Measurements from ENCODE around the gene RFLNA. TPM values are rescaled to one million over a fixed set of nuclear protein-coding genes. Genes with fewer than 3 reads are reported as not detected.

The RFLNA gene
- total RNA-seq, 2 donors from 2014 or later, result 0.41 to 0.59 TPM

- peak overlapping the region; percentile 81 to 84 for H3K27ac ChIP-seq
- no peaks in the 10 kb centered on the region for H3K27me3 ChIP-seq
- H3K36me3 ChIP-seq, result peaks cover 86% of the 10 kb centered on the region
- H3K9me3 ChIP-seq, result peaks cover 0 to 15% of the 10 kb centered on the region in 2 donors
- no peak for DNase-seq (ENCODE audit: low spot score)
- H3K4me3 ChIP-seq, result no peak overlapping the region
- H3K4me1 ChIP-seq, result peaks cover 0 to 15% of the 10 kb centered on the region in 2 donors
- no peak for TF ChIP-seq CTCF (IDR thresholded peaks at IDR 0.05)
These were observed 33.2 kb downstream of the RFLNA start for GRCh38 chr12:124328116-124328515.

GRCh38 chr12:124328636-124329035, 33.7 kb downstream of the RFLNA start:
- peak overlapping the region; percentile 81 to 84 for H3K27ac ChIP-seq
- H3K27me3 ChIP-seq, result no peaks in the 10 kb centered on the region
- peaks cover 0 to 12% of the 10 kb centered on the region in 2 donors for H3K9me3 ChIP-seq
- DNase-seq (ENCODE audit: low spot score), result no peak
- TF ChIP-seq CTCF (IDR thresholded peaks at IDR 0.05), result no peak
- peaks cover 89% of the 10 kb centered on the region for H3K36me3 ChIP-seq
- peaks cover 0 to 15% of the 10 kb centered on the region in 2 donors for H3K4me1 ChIP-seq
- no peak overlapping the region for H3K4me3 ChIP-seq

- Histone ChIP-seq H3K4me3 (no peak overlapping the region), H3K36me3 (peaks cover 89% of the 10 kb centered on the region), H3K4me1 (peaks cover 0 to 9% of the 10 kb centered on the region in 2 donors), H3K27ac (no peak overlapping the region), H3K27me3 (no peaks in the 10 kb centered on the region), H3K9me3 (no peaks in the 10 kb centered on the region)
- no peak for TF ChIP-seq CTCF (IDR thresholded peaks at IDR 0.05)
- DNase-seq (ENCODE audit: low spot score), result no peak
These were observed 37.3 kb downstream of the RFLNA start for GRCh38 chr12:124332058-124332672.

- TF ChIP-seq CTCF (IDR thresholded peaks at IDR 0.05), result no peak
- H3K27me3 ChIP-seq, result no peaks in the 10 kb centered on the region
- DNase-seq (ENCODE audit: low spot score), result no peak
- peaks cover 97% of the 10 kb centered on the region for H3K36me3 ChIP-seq
- no peak overlapping the region for H3K4me3 ChIP-seq
- H3K27ac ChIP-seq, result no peak overlapping the region
- H3K9me3 ChIP-seq, result no peaks in the 10 kb centered on the region
- peaks cover 0 to 1% of the 10 kb centered on the region in 2 donors for H3K4me1 ChIP-seq
These were observed 38.0 kb downstream of the RFLNA start for GRCh38 chr12:124332900-124333299.

GRCh38 chr12:124333724-124334123, 38.8 kb downstream of the RFLNA start:
- DNase-seq (ENCODE audit: low spot score), result no peak
- Histone ChIP-seq H3K4me3 (no peak overlapping the region), H3K9me3 (no peaks in the 10 kb centered on the region), H3K27ac (no peak overlapping the region), H3K27me3 (no peaks in the 10 kb centered on the region), H3K4me1 (no peaks in the 10 kb centered on the region), H3K36me3 (peaks cover 95% of the 10 kb centered on the region)
- TF ChIP-seq CTCF (IDR thresholded peaks at IDR 0.05), result no peak

GRCh38 chr12:124334266-124334665, 39.4 kb downstream of the RFLNA start:
- Histone ChIP-seq H3K36me3 (peaks cover 90% of the 10 kb centered on the region), H3K27me3 (no peaks in the 10 kb centered on the region), H3K27ac (no peak overlapping the region), H3K9me3 (no peaks in the 10 kb centered on the region), H3K4me3 (no peak overlapping the region), H3K4me1 (no peaks in the 10 kb centered on the region)
- no peak for TF ChIP-seq CTCF (IDR thresholded peaks at IDR 0.05)
- no peak for DNase-seq (ENCODE audit: low spot score)

All from right atrium auricular region (tissue), 2 donors.